ENCODE measurements around the gene NSFL1C.

- TF ChIP-seq CTCF (IDR thresholded peaks at IDR 0.05; ENCODE audit: poor library complexity) (no peak), EZH2 (IDR thresholded peaks at IDR 0.05; ENCODE audit: borderline replicate concordance) (no peak), EZH2phosphoT487 (IDR thresholded peaks at IDR 0.05; ENCODE audit: low read depth, severe bottlenecking, unreplicated experiment) (no peak)
Observed at GRCh38 chr20:1417790-1418189, 48.9 kb downstream of the NSFL1C start.

All from hepatocyte (in vitro differentiated cells).